Activated CD4-positive, alpha-beta T cell treated with anti-CD3 and anti-CD28 coated beads, Interleukin-2, amount 10 ng/mL, durations not matched to agents 24 days and 14 days (primary cell): ENCODE results near the gene ANGPTL5. TPM values are rescaled to one million over a fixed set of nuclear protein-coding genes. Genes with fewer than 3 reads are reported as not detected.

Experiments
- DNase-seq: peaks from one replicate; pipeline ENCODE4 v3.0.0; 2022
- H3K27ac Mint-ChIP-seq: one replicate; pipeline ENCODE4 v1.8.0; 2022; ENCODE audit warnings: mild to moderate bottlenecking, mixed read lengths
- H3K27me3 Mint-ChIP-seq: one replicate; pipeline ENCODE4 v1.8.0; 2022; ENCODE audit warnings: mixed read lengths
- H3K36me3 Mint-ChIP-seq: one replicate; pipeline ENCODE4 v1.8.0; 2022; ENCODE audit warnings: low read depth, mild to moderate bottlenecking, mixed read lengths
- H3K4me1 Mint-ChIP-seq: one replicate; pipeline ENCODE4 v1.8.0; 2021; ENCODE audit warnings: mixed read lengths
- H3K4me3 Mint-ChIP-seq: one replicate; pipeline ENCODE4 v1.8.0; 2022; ENCODE audit warnings: mild to moderate bottlenecking, moderate library complexity, mixed read lengths
- H3K9me3 Mint-ChIP-seq: one replicate; pipeline ENCODE4 v1.8.0; 2021; ENCODE audit warnings: mixed read lengths
- intact Hi-C: fragments of 100-400 bp; cut with micrococcal nuclease; formaldehyde crosslinking; loops from one replicate; pipeline ENCODE4 v1.15.1; 2023
- total RNA-seq: library from RNA; stranded (reverse); gene quantifications from 2 replicates; pipeline ENCODE4 v1.2.3, GENCODE V29; 2022

ANGPTL5 gene
- total RNA-seq, 1 donor from 2014 or later: not detected

- intact Hi-C loops: loop anchor here (2.0 to 5.0 kb wide), 2 partner anchors 91 to 195 kb away; partner anchors contain the start of gene YAP1
- H3K9me3 Mint-ChIP-seq: no peaks in the 10 kb centered on the region
- peak overlapping the region; percentile 86 for H3K27ac Mint-ChIP-seq
- DNase-seq: no peak
- H3K4me1 Mint-ChIP-seq: peaks cover 10% of the 10 kb centered on the region
- peak overlapping the region; percentile 91 for H3K4me3 Mint-ChIP-seq
- no peaks in the 10 kb centered on the region for H3K27me3 Mint-ChIP-seq
- no peaks in the 10 kb centered on the region for H3K36me3 Mint-ChIP-seq
Observed at GRCh38 chr11:101915791-101916291, 481 bp downstream of the ANGPTL5 start.

GRCh38 chr11:101914738-101915426 is 1.4 kb downstream of the ANGPTL5 start, which contains the start of gene CEP126:
CEP126 (plus strand) TSS chr11:101915010; CDS start chr11:101915285, 275 bp downstream.
- DNase-seq: peak; percentile 98
- Mint-ChIP-seq H3K27me3 (no peaks in the 10 kb centered on the region), H3K4me3 (peak within 1 kb of the TSS; percentile 91), H3K4me1 (peaks cover 10% of the 10 kb centered on the region), H3K27ac (peak within 1 kb of the TSS; percentile 86), H3K36me3 (no peaks in the 10 kb centered on the region), H3K9me3 (no peaks in the 10 kb centered on the region)
- intact Hi-C loops: loop anchor here (2.0 to 5.0 kb wide), 2 partner anchors 92 to 196 kb away; partner anchors contain the start of gene YAP1

- Mint-ChIP-seq H3K27me3 (no peaks in the 10 kb centered on the region), H3K27ac (no peak overlapping the region), H3K36me3 (no peaks in the 10 kb centered on the region), H3K9me3 (no peaks in the 10 kb centered on the region), H3K4me1 (peaks cover 10% of the 10 kb centered on the region), H3K4me3 (peak overlapping the region; percentile 91)
- intact Hi-C loops: loop anchor here (2.0 kb wide), 1 partner anchor 196 kb away; the partner anchor contains the start of gene YAP1
- DNase-seq: no peak
Observed at GRCh38 chr11:101914341-101914737, 2.0 kb downstream of the ANGPTL5 start.

- Mint-ChIP-seq H3K36me3 (no peaks in the 10 kb centered on the region), H3K27me3 (peaks cover 4% of the 10 kb centered on the region), H3K4me3 (no peak overlapping the region), H3K27ac (no peak overlapping the region), H3K4me1 (peaks cover 10% of the 10 kb centered on the region), H3K9me3 (no peaks in the 10 kb centered on the region)
- DNase-seq: no peak
- intact Hi-C loops: loop anchor here (2.0 kb wide), 1 partner anchor 197 kb away; the partner anchor contains the start of gene YAP1
Observed at GRCh38 chr11:101913656-101914055, 2.7 kb downstream of the ANGPTL5 start.

GRCh38 chr11:101912823-101913284 is 3.5 kb downstream of the ANGPTL5 start:
- no peak overlapping the region for H3K27ac Mint-ChIP-seq
- H3K9me3 Mint-ChIP-seq: no peaks in the 10 kb centered on the region
- intact Hi-C loops: no loop called here
- peaks cover 4% of the 10 kb centered on the region for H3K27me3 Mint-ChIP-seq
- H3K4me1 Mint-ChIP-seq: peaks cover 10% of the 10 kb centered on the region
- no peaks in the 10 kb centered on the region for H3K36me3 Mint-ChIP-seq
- no peak for DNase-seq
- H3K4me3 Mint-ChIP-seq: no peak overlapping the region

GRCh38 chr11:101909087-101909486 is 7.2 kb downstream of the ANGPTL5 start:
- H3K36me3 Mint-ChIP-seq: no peaks in the 10 kb centered on the region
- peaks cover 12% of the 10 kb centered on the region for H3K27me3 Mint-ChIP-seq
- intact Hi-C loops: no loop called here
- no peak for DNase-seq
- H3K4me1 Mint-ChIP-seq: no peaks in the 10 kb centered on the region
- no peaks in the 10 kb centered on the region for H3K9me3 Mint-ChIP-seq
- H3K27ac Mint-ChIP-seq: no peak overlapping the region
- H3K4me3 Mint-ChIP-seq: no peak overlapping the region

GRCh38 chr11:101907815-101908214 is 8.5 kb downstream of the ANGPTL5 start:
- peaks cover 15% of the 10 kb centered on the region for H3K27me3 Mint-ChIP-seq
- no peak overlapping the region for H3K4me3 Mint-ChIP-seq
- intact Hi-C loops: no loop called here
- no peak overlapping the region for H3K27ac Mint-ChIP-seq
- DNase-seq: no peak
- no peaks in the 10 kb centered on the region for H3K9me3 Mint-ChIP-seq
- H3K36me3 Mint-ChIP-seq: no peaks in the 10 kb centered on the region
- H3K4me1 Mint-ChIP-seq: no peaks in the 10 kb centered on the region

- no peaks in the 10 kb centered on the region for H3K4me1 Mint-ChIP-seq
- no peak overlapping the region for H3K4me3 Mint-ChIP-seq
- H3K36me3 Mint-ChIP-seq: no peaks in the 10 kb centered on the region
- no peaks in the 10 kb centered on the region for H3K9me3 Mint-ChIP-seq
- H3K27me3 Mint-ChIP-seq: peaks cover 7% of the 10 kb centered on the region
- intact Hi-C loops: no loop called here
- DNase-seq: no peak
- no peak overlapping the region for H3K27ac Mint-ChIP-seq
Observed at GRCh38 chr11:101894505-101894904, 21.8 kb downstream of the ANGPTL5 start.

- intact Hi-C loops: no loop called here
- Mint-ChIP-seq H3K4me1 (no peaks in the 10 kb centered on the region), H3K27me3 (peaks cover 6% of the 10 kb centered on the region), H3K4me3 (no peak overlapping the region), H3K9me3 (no peaks in the 10 kb centered on the region), H3K27ac (no peak overlapping the region), H3K36me3 (no peaks in the 10 kb centered on the region)
- DNase-seq: no peak
Observed at GRCh38 chr11:101889767-101890166, 26.6 kb downstream of the ANGPTL5 start.

GRCh38 chr11:101885631-101886030 is 30.7 kb downstream of the ANGPTL5 start:
- no peaks in the 10 kb centered on the region for H3K9me3 Mint-ChIP-seq
- H3K4me3 Mint-ChIP-seq: no peak overlapping the region
- no peak overlapping the region for H3K27ac Mint-ChIP-seq
- no peak for DNase-seq
- H3K4me1 Mint-ChIP-seq: no peaks in the 10 kb centered on the region
- intact Hi-C loops: no loop called here
- H3K36me3 Mint-ChIP-seq: no peaks in the 10 kb centered on the region
- peaks cover 7% of the 10 kb centered on the region for H3K27me3 Mint-ChIP-seq

GRCh38 chr11:101881586-101881985 is 34.7 kb downstream of the ANGPTL5 start:
- Mint-ChIP-seq H3K27ac (no peak overlapping the region), H3K4me3 (no peak overlapping the region), H3K9me3 (no peaks in the 10 kb centered on the region), H3K27me3 (peaks cover 9% of the 10 kb centered on the region), H3K36me3 (no peaks in the 10 kb centered on the region), H3K4me1 (no peaks in the 10 kb centered on the region)
- no peak for DNase-seq
- intact Hi-C loops: no loop called here

GRCh38 chr11:101880222-101880621 is 36.1 kb downstream of the ANGPTL5 start:
- intact Hi-C loops: no loop called here
- Mint-ChIP-seq H3K4me1 (no peaks in the 10 kb centered on the region), H3K9me3 (no peaks in the 10 kb centered on the region), H3K4me3 (no peak overlapping the region), H3K27me3 (peaks cover 7% of the 10 kb centered on the region), H3K36me3 (no peaks in the 10 kb centered on the region), H3K27ac (no peak overlapping the region)
- no peak for DNase-seq

- no peak overlapping the region for H3K27ac Mint-ChIP-seq
- peaks cover 2% of the 10 kb centered on the region for H3K27me3 Mint-ChIP-seq
- H3K4me1 Mint-ChIP-seq: no peaks in the 10 kb centered on the region
- intact Hi-C loops: no loop called here
- H3K36me3 Mint-ChIP-seq: no peaks in the 10 kb centered on the region
- no peaks in the 10 kb centered on the region for H3K9me3 Mint-ChIP-seq
- no peak overlapping the region for H3K4me3 Mint-ChIP-seq
- DNase-seq: no peak
Observed at GRCh38 chr11:101872171-101872882, 44.0 kb downstream of the ANGPTL5 start.

GRCh38 chr11:101870510-101870909 is 45.8 kb downstream of the ANGPTL5 start:
- no peak overlapping the region for H3K4me3 Mint-ChIP-seq
- DNase-seq: no peak
- H3K4me1 Mint-ChIP-seq: no peaks in the 10 kb centered on the region
- no peaks in the 10 kb centered on the region for H3K36me3 Mint-ChIP-seq
- H3K27ac Mint-ChIP-seq: no peak overlapping the region
- intact Hi-C loops: no loop called here
- no peaks in the 10 kb centered on the region for H3K9me3 Mint-ChIP-seq
- peaks cover 1% of the 10 kb centered on the region for H3K27me3 Mint-ChIP-seq
